Sigmoid colon (tissue), 4 donors: ENCODE measurements around the gene DAPK1.

Experiments
- EP300 ChIP-seq, 4 donors: sonication (generic); formaldehyde crosslinking; IDR thresholded peaks; one replicate each; pipeline ENCODE4 v1.6.1; 2017; ENCODE audit warnings: antibody characterized with exemption in 4 of 4
- POLR2A ChIP-seq, 2 donors: fragments of 450-650 bp; IDR thresholded peaks; one replicate each; pipeline ENCODE4 v1.6.1; 2016; ENCODE audit warnings: antibody characterized with exemption in 2 of 2, mild to moderate bottlenecking in 2 of 2, moderate library complexity in 2 of 2
- POLR2AphosphoS5 ChIP-seq, 4 donors: sonication (generic); formaldehyde crosslinking; IDR thresholded peaks; one replicate each; pipeline ENCODE4 v1.6.1; 2017; ENCODE audit warnings: antibody characterized with exemption in 4 of 4
- TF ChIP-seq, protein P1 (sequence below), 4 experiments: fragments of 450-650 bp in 3 of 4; fragments of 200-600 bp in 1 of 4; IDR thresholded peaks; one replicate each; pipeline ENCODE4 v1.5.1; 2016 to 2019; ENCODE audit warnings: antibody characterized with exemption in 4 of 4, mild to moderate bottlenecking in 3 of 4, moderate library complexity in 2 of 4

DNA sequence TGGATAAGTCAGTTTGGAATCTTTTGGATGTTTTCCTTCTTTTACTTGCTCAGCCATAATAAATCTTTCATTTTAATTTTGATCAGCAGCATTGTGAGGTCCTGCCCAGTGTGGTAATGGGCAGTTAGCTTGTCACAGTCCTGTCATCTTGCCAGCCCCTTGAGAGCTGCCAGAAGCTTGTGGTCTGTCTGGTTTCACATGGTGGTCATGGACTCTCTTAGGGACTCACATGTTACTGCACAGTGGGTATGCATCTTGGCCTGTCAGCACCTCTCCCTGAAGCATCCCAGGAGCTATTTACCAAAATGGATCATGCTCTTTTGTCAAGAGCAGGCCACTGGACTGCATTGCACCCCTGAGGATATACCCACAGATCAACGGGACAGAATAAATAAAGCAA, 60.3 kb downstream of the DAPK1 start:
- TF ChIP-seq, protein P1, sequence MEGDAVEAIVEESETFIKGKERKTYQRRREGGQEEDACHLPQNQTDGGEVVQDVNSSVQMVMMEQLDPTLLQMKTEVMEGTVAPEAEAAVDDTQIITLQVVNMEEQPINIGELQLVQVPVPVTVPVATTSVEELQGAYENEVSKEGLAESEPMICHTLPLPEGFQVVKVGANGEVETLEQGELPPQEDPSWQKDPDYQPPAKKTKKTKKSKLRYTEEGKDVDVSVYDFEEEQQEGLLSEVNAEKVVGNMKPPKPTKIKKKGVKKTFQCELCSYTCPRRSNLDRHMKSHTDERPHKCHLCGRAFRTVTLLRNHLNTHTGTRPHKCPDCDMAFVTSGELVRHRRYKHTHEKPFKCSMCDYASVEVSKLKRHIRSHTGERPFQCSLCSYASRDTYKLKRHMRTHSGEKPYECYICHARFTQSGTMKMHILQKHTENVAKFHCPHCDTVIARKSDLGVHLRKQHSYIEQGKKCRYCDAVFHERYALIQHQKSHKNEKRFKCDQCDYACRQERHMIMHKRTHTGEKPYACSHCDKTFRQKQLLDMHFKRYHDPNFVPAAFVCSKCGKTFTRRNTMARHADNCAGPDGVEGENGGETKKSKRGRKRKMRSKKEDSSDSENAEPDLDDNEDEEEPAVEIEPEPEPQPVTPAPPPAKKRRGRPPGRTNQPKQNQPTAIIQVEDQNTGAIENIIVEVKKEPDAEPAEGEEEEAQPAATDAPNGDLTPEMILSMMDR (IDR thresholded peaks at IDR 0.05) = no peak
- TF ChIP-seq POLR2A (IDR thresholded peaks at IDR 0.05) (no peak), EP300 (IDR thresholded peaks at IDR 0.05) (no peak), POLR2AphosphoS5 (IDR thresholded peaks at IDR 0.05) (no peak)
